GM21717 (cell line): ENCODE results near the gene RNASEH2C.
"Not testable (repeated sequence)": the region's sequence is repeated elsewhere in the genome, so short reads cannot be mapped to it uniquely, and the experiment has no call there.

Experiments
- ATAC-seq: cut with Tn5 transposase; IDR thresholded peaks from one replicate; pipeline ENCODE4 v1.9.1; 2021; ENCODE audit warnings: mild to moderate bottlenecking, moderate library complexity; ENCODE audit not compliant: unreplicated experiment

The RNASEH2C gene

DNA sequence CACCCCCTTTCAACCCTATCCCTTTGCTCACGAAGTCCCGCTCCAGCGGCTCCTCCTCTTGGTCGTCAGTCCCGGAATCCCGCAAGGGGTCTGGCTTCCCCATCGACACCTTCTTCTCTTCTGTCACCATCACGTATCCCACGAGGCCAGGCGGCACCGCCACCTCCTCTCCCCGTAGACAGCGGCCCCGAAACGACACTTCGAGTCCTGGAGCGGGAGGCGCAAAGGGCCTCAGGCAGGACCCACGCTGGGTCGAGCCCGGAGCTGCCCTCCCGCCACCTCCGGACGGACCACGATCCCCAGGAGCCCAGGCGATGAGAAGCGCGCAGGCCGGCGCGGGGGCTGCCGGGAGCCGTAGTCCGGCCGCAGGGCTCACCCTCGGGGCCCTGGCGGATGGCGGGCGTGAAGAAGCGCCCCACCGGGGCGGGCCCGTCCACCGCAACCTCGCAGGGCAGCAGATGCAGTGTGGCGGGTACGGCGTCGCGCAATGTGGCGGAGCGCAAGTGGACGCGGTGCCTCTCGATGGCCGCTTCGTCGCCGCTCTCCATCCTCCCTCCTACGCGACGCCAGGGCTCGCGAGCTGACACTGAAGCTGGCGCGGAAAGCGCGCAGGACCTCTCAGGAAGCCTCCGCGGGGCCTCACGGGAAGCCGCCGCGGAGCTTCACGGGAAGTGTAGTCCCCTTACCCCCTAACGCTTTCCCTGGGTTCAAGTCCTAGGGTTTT lies at the start of gene RNASEH2C:
RNASEH2C (minus strand) TSS at position 588 of the 724 bp plus-strand sequence; CDS start at position 548, 40 bp downstream.
- ATAC-seq: peak; percentile 55

DNA sequence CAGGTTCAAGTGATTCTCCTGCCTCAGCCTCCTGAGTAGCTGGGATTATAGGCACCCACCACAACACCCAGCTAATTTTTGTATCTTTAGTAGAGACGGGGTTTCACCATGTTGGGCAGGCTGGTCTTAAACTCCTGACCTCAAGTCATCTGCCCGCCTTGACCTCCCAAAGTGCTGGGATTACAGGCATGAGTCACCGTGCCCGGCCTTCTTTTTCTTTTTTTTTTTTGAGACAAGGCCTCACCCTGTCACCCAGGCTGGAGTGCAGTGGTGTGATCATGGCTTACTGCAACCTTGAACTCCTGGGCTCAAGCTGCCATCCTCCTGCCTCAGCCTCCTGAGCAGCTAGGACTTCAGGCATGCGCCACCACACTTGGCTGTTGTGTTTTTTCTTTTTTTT lies 47.2 kb upstream of the RNASEH2C start:
- ATAC-seq: not testable (repeated sequence)

DNA sequence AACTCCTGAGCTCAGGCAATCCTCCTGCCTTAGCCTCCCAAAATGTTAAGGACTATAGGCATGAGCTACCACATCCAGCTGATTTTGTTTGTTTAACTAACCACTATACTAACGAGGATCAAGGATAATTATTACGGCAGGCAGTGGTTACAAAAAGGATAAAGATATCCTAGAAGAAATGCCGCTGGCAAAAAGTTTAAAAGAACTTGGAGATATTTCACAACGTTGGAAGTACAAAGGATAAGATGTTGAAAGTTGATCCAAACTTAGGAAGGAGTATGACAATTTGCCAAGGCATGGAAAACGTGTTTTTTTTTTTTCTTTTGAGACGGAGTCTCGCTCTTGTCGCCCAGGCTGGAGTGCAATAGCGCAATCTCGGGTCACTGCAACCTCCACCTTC lies 46.8 kb upstream of the RNASEH2C start:
- no peak for ATAC-seq

DNA sequence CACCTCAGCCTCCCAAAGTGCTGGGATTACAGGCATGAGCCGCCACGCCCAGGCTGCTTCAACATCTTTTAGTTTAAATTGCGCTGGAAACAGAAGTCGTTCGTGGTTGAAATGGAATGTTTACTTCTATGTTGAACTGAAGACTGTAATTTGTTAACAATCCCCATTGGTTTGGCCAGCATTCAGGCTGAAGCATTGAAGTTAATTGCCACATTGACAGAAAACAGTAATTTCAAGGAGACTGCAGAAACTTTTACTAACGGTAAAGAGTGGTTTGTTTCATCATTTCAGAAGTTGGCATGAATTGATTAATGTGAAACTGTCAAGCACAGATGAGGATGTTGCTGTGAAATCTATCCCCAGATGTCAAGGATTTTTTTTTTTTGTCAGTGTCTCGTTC lies 45.9 kb upstream of the RNASEH2C start:
- no peak for ATAC-seq

DNA sequence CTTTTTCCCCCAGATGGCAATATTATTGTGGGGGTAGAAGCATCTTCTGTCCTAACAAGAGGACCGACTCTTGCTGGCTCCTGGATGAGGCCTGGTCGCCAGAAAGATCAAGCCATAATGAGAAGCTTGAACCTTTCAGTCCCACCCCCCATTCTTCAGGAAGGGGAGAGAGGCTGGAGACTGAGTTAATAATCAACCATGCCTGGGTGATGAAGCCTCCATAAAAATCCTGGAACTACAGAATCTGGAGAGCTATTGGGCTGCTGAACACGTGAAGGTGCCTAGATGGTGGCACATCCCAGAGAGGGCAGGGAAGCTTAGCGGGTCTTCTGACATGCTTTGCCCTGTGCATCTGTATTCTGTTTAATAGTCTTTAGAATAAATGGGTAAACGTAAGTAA lies 43.8 kb upstream of the RNASEH2C start:
- no peak for ATAC-seq

DNA sequence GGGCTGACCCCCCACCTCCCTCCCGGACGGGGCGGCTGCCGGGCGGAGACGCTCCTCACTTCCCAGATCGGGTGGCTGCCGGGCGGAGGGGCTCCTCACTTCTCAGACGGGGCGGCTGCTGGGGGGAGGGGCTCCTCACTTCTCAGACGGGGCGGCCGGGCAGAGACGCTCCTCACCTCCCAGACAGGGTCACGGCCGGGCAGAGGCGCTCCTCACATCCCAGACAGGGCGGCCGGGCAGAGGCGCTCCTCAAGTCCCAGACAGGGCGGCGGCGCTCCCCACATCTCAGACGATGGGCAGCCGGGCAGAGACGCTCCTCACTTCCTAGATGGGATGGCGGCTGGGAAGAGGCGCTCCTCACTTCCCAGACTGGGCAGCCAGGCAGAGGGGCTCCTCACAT lies 42.2 kb upstream of the RNASEH2C start:
- ATAC-seq: not testable (repeated sequence)

DNA sequence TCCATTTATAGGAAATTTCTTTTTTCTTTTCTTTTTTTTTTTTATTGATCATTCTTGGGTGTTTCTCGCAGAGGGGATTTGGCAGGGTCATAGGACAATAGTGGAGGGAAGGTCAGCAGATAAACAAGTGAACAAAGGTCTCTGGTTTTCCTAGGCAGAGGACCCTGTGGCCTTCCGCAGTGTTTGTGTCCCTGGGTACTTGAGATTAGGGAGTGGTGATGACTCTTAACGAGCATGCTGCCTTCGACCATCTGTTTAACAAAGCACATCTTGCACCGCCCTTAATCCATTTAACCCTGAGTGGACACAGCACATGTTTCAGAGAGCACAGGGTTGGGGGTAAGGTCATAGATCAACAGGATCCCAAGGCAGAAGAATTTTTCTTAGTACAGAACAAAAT lies 41.6 kb upstream of the RNASEH2C start:
- ATAC-seq: not testable (repeated sequence)

DNA sequence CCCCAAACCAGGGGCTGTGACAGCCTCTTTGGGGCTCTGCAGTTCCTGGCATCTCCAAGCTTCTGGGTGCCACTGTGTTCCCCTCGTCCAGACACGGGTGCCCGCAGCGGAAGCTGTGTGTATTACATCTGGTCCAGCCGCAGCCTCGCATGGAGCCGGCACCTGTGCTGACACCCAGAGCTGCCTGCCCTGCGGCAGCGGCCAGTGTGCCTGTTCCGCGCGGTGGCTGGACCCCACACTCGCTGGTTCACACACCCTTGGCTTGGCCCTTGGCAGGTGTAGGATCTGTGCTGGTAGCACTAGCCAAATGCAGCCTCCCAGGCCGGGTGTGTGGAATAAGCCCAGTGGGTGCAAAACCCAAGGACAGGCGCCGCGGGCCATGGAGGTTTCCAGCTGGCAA lies 24.5 kb upstream of the RNASEH2C start:
- no peak for ATAC-seq

DNA sequence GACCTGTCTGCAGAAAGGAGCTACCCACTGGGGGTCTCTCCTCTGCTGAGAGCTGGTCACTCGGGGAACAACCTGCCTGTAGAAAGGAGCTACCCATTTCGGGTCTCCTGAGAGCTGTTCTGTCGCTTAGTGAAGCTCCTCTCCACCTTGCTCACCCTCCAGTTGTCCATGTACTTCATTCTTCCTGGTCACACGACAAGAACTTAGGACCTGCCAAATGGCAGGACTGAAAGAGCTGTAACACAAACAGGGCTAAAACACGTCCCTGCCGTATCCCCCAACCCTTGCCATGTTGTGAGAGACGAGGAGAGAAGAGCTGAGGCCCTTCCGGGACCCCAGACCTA lies 24.1 kb upstream of the RNASEH2C start:
- no peak for ATAC-seq

DNA sequence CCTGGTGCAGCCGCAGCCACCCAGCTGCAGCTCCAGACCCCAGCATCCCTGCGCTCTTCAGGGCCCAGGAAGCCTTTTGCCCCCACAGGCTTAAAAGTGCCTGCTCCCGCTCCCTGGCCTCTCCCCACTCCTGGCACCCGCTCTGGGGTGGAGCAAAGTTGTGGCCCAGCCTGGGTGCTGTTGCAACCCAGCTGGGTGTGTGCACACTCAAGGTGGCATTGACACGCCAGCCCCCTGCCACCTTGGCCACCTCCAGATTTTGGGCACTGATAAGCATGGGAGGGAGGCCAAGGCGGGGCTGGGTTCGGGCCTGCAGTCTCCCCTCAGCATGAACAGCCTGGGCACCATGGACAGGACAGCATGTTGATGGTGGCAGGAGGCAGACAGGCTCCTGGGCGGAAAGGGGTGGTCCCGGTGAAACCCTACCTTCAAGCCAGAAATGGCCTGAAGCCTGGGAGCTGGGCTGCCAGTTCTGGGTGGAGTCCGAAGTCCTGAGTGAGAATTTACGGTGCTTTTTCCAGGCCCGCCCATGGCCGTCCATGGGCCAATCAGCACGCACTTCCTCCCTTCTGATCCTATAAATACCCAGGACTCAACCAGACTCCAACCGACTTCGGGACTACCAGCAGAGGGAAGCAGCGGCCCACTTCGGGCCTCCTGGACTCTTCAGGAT lies 23.6 kb upstream of the RNASEH2C start:
- ATAC-seq: no peak

DNA sequence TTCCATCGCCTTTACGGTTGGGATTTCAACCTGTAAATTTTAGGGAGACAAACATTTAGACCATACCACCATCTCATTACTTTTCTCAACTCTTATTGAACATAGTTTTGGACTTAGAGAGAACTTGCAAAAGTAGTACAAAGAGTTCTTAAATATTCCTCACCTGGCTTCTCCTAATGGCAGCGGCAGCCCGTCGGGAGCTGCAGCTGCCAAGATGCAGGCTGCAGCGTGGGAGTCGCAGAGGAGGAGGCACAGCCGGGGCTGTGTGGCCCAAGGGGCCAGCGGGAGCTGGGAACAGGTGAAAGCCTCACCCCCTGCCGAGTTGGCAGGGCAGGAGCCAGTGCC lies 23.1 kb upstream of the RNASEH2C start:
- no peak for ATAC-seq

DNA sequence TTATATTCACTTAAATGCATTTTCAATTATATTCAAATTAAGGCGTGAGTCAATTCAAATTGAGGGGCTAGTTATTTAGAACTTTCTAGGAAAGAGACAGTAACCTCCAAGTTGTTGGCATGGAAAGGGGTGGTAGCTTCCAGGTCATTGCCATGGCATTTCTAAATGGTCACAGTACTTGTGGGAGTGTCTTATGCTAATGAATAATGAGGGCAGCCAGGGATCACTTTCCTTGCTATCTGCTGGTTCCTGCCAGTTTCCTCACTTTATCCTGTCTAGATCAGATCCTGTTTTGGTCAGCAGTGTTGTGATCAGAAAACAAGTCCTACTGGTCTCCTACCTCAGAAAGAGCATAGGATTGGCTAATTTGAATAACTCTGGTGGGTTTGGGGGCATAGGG lies 21.8 kb upstream of the RNASEH2C start:
- no peak for ATAC-seq

DNA sequence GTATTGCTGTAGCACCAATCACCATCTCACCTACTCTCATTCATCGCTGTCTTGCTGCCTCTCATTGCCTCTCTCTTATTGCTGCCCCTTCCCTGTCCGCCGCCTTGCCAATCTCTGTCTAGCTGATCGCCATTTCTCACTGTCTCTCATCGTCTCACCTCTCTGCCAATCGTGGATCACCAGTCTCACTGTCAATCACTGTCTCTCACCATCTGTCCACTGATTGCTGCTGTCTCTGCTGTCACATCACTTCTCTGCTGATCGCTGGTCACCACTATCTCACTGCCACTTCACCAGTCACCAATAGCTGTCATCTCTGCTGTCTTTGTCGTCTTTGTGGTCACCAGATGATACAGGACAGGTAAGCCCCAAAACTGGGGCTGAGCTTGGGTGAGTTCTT lies 20.6 kb upstream of the RNASEH2C start:
- ATAC-seq: no peak

DNA sequence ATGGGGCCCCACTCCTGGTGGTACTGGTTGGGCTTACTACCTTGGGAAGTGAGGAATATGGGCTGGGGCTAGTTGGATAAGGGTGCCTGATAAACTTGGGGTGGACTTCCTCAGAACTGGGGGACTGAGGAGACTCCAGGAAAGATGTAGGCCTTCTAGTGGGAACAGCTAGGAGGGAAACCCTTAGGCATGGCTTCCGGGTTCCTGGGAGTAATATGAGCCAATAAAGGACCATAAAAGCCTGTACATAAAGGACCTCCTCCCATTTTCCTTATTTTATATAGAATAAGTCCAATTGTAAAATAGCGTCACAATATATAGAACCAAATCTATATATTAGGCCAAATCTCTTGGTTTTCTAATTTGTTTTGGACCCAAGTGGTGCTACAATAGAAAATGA lies 18.4 kb upstream of the RNASEH2C start:
- ATAC-seq: no peak

DNA sequence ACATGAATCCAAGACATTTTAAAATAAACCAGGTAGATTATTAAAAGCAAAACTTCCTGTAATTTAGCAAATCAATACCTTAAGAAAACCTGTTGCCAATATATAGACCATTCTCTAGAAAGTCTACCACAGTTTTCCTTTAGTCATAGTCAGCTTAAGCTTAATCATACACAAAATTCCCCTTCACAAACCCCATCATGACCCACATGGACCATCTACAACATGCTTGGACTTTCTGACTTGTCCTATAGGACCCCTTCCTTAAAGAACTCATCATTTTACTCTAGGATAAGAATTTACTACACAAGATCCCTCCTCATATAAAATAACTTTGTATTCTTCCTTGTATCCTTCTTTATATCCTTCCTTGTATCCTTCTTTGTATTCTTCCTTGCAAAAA lies 16.2 kb upstream of the RNASEH2C start:
- no peak for ATAC-seq

DNA sequence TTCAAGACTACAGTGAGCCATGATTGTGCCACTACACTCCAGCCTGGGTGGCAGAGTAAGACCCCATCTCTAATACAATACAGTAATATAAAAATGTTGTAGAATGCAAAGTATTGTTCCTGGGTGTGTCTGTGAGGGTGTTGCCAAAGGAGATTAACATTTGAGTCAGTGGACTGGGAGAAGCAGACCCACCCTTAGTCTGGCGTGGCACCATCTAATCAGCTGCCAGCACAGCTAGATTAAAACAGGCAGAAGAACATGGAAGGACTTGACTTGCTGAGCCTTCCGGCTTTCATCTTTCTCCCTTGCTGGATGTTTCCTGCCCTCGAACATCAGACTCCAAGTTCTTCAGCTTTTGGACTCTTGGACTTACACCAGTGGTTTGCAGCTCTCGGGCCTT lies 14.5 kb upstream of the RNASEH2C start:
- not testable (repeated sequence) for ATAC-seq

DNA sequence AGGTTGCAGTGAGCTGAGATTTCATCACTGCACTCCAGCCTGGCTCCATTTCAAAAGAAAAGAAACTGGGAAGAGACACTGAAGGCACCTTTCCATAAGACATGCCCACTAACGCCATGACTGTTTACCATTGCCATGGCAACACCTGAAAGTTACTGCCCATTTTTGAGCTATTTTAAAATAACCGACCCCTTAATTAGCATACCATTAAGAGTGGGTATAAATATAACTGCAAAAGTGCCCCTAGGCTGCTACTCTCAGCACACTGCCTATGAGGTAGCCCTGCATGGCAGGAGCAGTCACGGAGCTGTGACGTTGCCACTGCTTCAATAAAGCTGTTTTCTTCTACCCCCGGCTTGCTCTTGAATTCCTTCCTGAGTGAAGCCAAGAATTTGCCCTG lies 9.9 kb upstream of the RNASEH2C start:
- ATAC-seq: no peak

DNA sequence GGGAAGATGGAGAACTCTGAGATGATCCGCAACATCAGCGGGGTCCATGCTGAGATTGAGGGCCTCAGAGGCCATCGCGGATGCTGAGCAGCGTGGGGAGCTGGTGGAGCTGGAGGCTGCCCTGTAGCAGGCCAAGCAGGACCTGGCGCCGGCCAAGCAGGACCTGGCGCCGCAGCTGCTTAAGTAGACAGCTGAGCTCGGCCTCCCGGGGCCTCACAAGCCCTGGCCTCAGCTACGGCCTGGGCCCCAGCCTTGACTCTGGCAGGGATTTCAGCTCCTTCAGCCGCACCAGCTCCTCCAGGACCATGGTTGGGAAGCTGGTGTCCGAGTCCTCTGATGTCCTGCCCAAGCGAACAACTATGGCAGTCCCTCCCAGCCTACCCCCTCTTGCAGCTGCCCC lies 7.3 kb upstream of the RNASEH2C start:
- no peak for ATAC-seq

DNA sequence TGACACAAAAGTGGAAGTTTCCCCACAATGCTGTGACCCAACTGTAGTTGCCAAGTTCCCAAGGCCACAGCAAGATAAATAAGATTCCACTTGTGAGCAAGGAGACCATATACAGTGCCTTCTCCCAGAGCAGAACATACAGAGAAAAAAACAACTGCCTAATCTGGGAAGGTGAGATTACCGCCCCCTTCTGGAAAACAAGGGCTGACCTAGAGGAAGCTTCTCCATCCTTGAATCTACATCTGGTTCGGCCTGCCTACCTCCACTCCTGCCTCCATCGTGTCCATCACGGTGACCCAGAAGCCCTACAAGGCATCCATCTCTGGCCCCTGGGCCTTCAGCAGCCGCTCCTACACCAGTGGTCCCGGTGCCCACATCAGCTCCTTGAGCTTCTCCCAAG lies 6.1 kb upstream of the RNASEH2C start:
- ATAC-seq: no peak

DNA sequence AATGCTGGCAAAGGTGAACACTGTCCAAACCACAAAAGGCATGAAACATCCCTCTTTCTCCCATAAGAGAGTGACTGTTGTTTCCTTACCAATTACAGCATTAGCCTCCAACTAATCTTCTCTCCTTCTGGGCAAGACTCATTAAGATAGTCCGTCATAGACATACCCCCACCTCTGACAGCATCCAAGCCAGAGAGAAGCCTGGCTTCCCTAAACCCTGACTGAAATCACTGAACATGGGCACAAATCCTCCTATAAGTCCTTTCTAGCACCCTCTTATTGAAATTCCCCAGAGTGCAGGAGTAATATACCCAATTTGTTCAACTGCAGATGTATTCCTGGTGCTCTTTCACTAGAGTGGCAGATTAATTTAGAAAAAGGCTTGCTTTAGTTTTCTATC lies 1.7 kb upstream of the RNASEH2C start:
- no peak for ATAC-seq

DNA sequence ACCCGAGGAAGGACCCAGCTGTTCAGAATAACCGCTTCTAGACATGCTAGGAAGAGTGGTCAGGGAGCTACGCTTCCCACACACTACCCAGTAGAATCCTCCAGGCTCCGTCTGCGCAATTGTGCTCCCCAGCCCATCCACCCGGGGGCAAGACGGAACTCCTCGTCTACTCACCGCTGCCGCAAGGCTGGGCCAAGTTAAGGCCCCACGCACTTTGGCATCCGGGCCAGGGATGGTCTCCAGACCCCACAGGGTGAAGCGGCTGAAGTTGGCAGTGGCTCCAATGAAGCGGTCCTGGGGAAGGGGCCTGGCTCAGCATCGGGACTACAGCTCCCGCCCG lies 757 bp downstream of the RNASEH2C start:
- ATAC-seq: no peak

DNA sequence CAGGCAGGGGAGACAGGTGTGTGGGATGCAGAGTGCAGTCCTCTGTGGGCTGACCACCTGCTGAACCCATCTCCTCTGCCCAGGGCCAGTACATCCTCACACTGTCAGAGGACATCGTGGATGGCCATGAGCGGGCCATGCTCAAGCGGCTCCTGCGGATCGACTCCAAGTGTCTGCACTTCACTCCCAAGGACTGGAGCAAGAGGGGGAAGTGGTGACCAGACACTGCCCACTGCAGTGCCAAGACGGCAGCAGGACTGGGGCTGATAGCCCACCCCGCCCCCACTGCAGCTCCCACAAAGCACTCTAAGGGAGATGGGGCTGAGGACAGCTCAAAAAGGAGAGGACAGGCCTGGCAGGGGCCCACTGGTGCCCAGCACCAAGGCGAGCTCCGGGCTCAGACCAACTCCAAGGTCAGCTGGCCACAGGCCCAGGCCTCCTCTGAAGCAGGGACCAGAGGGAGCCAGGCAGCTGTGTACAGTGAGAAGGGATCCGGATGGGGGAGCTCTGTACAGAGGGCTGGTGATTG lies 1.6 kb downstream of the RNASEH2C start:
- no peak for ATAC-seq

DNA sequence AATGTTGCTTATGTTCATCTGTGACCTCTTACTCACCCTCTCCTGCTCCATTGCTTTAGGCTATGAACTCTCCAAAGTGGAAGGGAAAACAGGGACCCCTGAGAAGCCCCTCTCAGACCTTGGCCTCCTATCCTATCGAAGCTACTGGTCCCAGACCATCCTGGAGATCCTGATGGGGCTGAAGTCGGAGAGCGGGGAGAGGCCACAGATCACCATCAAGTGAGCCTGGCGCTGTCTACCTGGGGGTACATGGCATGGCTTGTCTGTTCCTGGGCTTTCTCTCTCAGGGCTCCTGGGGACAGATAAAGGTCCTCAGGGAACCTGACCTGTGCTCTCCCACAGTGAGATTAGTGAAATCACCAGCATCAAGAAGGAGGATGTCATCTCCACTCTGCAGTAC lies 2.1 kb downstream of the RNASEH2C start:
- no peak for ATAC-seq
